B cell (primary cell): ENCODE results near the gene ABTB2. TPM values are rescaled to one million over a fixed set of nuclear protein-coding genes. Genes with fewer than 3 reads are reported as not detected.

Source experiments
- ATAC-seq: fragments of 200-7000 bp; cut with Tn5 transposase; one replicate; pipeline ENCODE4 v1.10.0; 2021; ENCODE audit warnings: low read depth, mild to moderate bottlenecking, moderate number of reproducible peaks, moderate library complexity
- CTCF ChIA-PET: fragments of 350-600 bp; sonication (Branson Sonifier 250); formaldehyde crosslinking; loops from one replicate; lab custom pipeline; 2021; ENCODE audit warnings: antibody characterized with exemption, inconsistent platforms; lab: Charles Lee
- POLR2A ChIA-PET: fragments of 350-600 bp; sonication (Branson Sonifier 250); formaldehyde crosslinking; loops from one replicate; lab custom pipeline; 2021; ENCODE audit warnings: antibody characterized with exemption; lab: Charles Lee
- DNase-seq: peaks from one replicate; pipeline ENCODE4 v3.0.0; 2013
- H2AFZ ChIP-seq: 2 replicates; pipeline ENCODE4 v1.6.1; 2012; ENCODE audit warnings: mild to moderate bottlenecking, low read depth, low read length; ENCODE audit not compliant: insufficient read depth, poor library complexity, severe bottlenecking
- H3K27ac ChIP-seq, 2 donors: 1 replicate in 1 of 2; 2 replicates in 1 of 2; pipeline ENCODE4 v1.5.1; 2012 to 2013; ENCODE audit warnings: low read length in 2 of 2, mild to moderate bottlenecking in 2 of 2, moderate library complexity in 1 of 2
- H3K27me3 ChIP-seq, 4 experiments: fragments of 200-600 bp in 1 of 4; sonication (generic) in 1 of 4; replicated peaks in 1 of 4; 1 replicate in 2 of 4; 2 replicates in 2 of 4; pipeline versions ENCODE4 v1.6.1 to v1.7.0; 2013 to 2016; ENCODE audit warnings: low read length in 3 of 4, mild to moderate bottlenecking in 2 of 4, mixed read lengths in 1 of 4, moderate library complexity in 1 of 4; ENCODE audit not compliant: insufficient read depth in 4 of 4, control insufficient read depth in 3 of 4; ENCODE audit errors: control extremely low read depth in 1 of 4
- H3K36me3 ChIP-seq, 2 experiments: replicated peaks in 1 of 2; 1 replicate in 1 of 2; 2 replicates in 1 of 2; pipeline versions ENCODE4 v1.6.1 to v1.7.1; 2013; ENCODE audit warnings: low read length in 1 of 2; ENCODE audit not compliant: insufficient read depth in 2 of 2, control insufficient read depth in 1 of 2; ENCODE audit errors: control extremely low read depth in 1 of 2, extremely low read depth in 1 of 2
- H3K4me1 ChIP-seq, 2 donors: fragments of 200-600 bp in 1 of 2; sonication (generic) in 1 of 2; 1 replicate in 1 of 2; 2 replicates in 1 of 2; pipeline versions ENCODE4 v1.5.1 to v1.6.1; 2013 to 2017; ENCODE audit warnings: low read length in 2 of 2; ENCODE audit not compliant: control insufficient read depth in 2 of 2, insufficient read depth in 2 of 2
- H3K4me2 ChIP-seq: replicated peaks from 2 replicates; pipeline ENCODE3; 2012; ENCODE audit warnings: mild to moderate bottlenecking, low read depth, low read length; ENCODE audit not compliant: poor library complexity, severe bottlenecking
- H3K4me3 ChIP-seq, 5 experiments: fragments of 200-600 bp in 1 of 5; sonication (generic) in 1 of 5; 1 replicate in 3 of 5; 2 replicates in 2 of 5; pipeline versions ENCODE4 v1.5.1 to v1.7.0; 2011 to 2016; ENCODE audit warnings: low read length in 4 of 5, mild to moderate bottlenecking in 4 of 5, low read depth in 2 of 5, control low read depth in 1 of 5, moderate library complexity in 1 of 5; ENCODE audit not compliant: insufficient read depth in 1 of 5; ENCODE audit errors: control extremely low read depth in 1 of 5, extremely low read depth in 1 of 5
- H3K79me2 ChIP-seq: fragments of 200-600 bp; sonication (generic); one replicate; pipeline ENCODE4 v1.6.0; 2016; ENCODE audit warnings: low read length; ENCODE audit not compliant: control insufficient read depth, insufficient read depth
- H3K9ac ChIP-seq: fragments of 200-600 bp; sonication (generic); 2 replicates; pipeline ENCODE4 v1.6.1; 2017; ENCODE audit warnings: mild to moderate bottlenecking, low read length, moderate library complexity
- H3K9me3 ChIP-seq, 3 donors: one replicate each; pipeline versions ENCODE4 v1.6.1 to v1.7.1; 2013; ENCODE audit warnings: low read length in 2 of 3; ENCODE audit not compliant: control insufficient read depth in 2 of 3, insufficient read depth in 1 of 3; ENCODE audit errors: control extremely low read depth in 1 of 3
- H4K20me1 ChIP-seq: 2 replicates; pipeline ENCODE4 v1.6.0; 2012; ENCODE audit warnings: mild to moderate bottlenecking, low read length; ENCODE audit not compliant: insufficient read depth, control insufficient read depth, poor library complexity, severe bottlenecking
- H3K27ac Mint-ChIP-seq: one replicate; pipeline ENCODE4 v1.8.0; 2021; ENCODE audit warnings: mixed read lengths
- H3K27me3 Mint-ChIP-seq: one replicate; pipeline ENCODE4 v1.8.0; 2021; ENCODE audit warnings: mixed read lengths
- H3K4me1 Mint-ChIP-seq: one replicate; pipeline ENCODE4 v1.8.0; 2021; ENCODE audit warnings: mixed read lengths
- H3K4me3 Mint-ChIP-seq: one replicate; pipeline ENCODE4 v1.8.0; 2021; ENCODE audit warnings: mixed read lengths
- H3K9me3 Mint-ChIP-seq: one replicate; pipeline ENCODE4 v1.8.0; 2022; ENCODE audit warnings: mixed read lengths; ENCODE audit not compliant: insufficient read depth
- EZH2 ChIP-seq: IDR thresholded peaks from 2 replicates; pipeline ENCODE4 v1.6.1; 2012; ENCODE audit warnings: borderline replicate concordance, low read depth, mild to moderate bottlenecking, moderate library complexity, low read length; ENCODE audit not compliant: insufficient read depth, poor library complexity, severe bottlenecking
- WGBS: methylation state at CpG from one replicate; pipeline ENCODE4 v1.1.5; 2013; ENCODE audit warnings: missing lambda C conversion rate; ENCODE audit not compliant: insufficient coverage; 5-methylcytosine and 5-hydroxymethylcytosine counted together
- intact Hi-C: fragments of 100-400 bp; cut with micrococcal nuclease; formaldehyde crosslinking; loops from one replicate; pipeline ENCODE4 v1.10.0; 2022
- polyA plus RNA-seq: library from polyadenylated mRNA; depleted of rRNA; stranded (reverse); fragments of >200 nt; gene quantifications from 2 replicates; pipeline ENCODE4 v1.2.3, GENCODE V29; 2012
- total RNA-seq, 2 donors: library from RNA; stranded (reverse); fragments of 120-200 nt in 1 of 2; gene quantifications; 1 replicate in 1 of 2; 2 replicates in 1 of 2; pipeline versions ENCODE4 v1.2.3 to v1.2.4, GENCODE V29; 2013 to 2022
- TF ChIP-seq, protein P1 (sequence below): fragments of 200-600 bp; IDR thresholded peaks from one replicate; pipeline ENCODE4 v1.8.0; 2022; ENCODE audit warnings: antibody characterized with exemption, mild to moderate bottlenecking

ABTB2 gene
- total and polyA plus RNA-seq, 2 donors (not counting 1 experiment from before 2014, with no cell fraction given): 0.30 to 5.9 TPM

DNA sequence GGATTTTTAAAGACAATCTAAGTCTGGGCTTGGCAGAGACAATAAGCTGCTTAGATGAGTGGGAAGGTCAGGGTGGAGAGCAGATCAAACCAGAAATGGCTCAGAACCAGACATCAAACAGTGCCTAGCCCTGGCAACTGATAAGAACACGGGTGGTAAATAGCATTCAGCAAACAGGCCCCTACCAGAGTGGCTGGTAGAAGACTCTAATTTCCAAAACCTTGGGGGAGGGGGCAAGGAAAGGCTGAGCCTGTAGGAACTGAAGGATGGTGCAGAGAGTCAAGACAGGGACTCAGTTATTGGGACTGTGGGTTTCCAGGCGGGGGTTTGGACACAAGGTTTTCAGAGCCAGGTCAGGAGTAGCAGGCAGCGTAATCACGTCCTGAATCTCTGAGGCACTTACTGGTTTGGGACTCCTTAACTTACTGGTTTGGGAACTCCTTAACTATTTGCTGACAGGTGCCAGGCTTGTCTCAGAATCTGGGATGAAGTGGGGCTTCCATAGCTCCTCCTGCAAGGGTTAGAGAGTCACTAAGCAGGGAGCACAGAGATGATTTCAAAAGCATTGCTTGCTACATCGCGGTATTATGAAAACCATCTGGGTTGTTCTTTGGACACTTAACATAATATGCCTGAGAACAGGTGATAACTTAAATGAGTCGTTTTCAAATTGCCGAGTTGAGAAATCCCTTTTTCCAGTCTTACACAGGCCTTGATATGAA, 5.7 kb upstream of the ABTB2 start:
- intact Hi-C loops: no loop called here
- H3K4me3 Mint-ChIP-seq: no peak overlapping the region

DNA sequence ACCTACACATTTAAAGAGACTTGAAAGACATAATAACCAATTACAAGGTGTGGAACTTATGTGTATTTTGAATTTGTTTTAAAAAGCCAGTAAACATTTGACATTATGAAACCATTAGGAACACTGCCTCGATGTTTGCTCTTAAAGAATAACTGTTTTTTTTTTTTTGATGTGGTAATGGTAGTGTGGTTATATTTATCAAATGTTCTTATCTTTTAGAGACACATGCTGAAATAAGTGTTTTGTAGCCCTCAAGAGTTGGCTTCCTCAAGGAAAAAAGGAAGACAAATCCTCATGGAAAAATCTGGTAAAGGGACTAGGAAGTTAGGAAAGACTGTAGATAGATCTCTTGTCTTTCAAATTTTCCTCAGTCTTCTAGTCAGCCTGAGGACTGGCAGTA, 2.2 kb upstream of the ABTB2 start:
- H3K27me3 Mint-ChIP-seq: peaks cover 52% of the 10 kb centered on the region
- TF ChIP-seq, protein P1, sequence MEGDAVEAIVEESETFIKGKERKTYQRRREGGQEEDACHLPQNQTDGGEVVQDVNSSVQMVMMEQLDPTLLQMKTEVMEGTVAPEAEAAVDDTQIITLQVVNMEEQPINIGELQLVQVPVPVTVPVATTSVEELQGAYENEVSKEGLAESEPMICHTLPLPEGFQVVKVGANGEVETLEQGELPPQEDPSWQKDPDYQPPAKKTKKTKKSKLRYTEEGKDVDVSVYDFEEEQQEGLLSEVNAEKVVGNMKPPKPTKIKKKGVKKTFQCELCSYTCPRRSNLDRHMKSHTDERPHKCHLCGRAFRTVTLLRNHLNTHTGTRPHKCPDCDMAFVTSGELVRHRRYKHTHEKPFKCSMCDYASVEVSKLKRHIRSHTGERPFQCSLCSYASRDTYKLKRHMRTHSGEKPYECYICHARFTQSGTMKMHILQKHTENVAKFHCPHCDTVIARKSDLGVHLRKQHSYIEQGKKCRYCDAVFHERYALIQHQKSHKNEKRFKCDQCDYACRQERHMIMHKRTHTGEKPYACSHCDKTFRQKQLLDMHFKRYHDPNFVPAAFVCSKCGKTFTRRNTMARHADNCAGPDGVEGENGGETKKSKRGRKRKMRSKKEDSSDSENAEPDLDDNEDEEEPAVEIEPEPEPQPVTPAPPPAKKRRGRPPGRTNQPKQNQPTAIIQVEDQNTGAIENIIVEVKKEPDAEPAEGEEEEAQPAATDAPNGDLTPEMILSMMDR: no peak
- no peak for TF ChIP-seq EZH2
- Histone ChIP-seq H3K79me2 (no peaks in the 10 kb centered on the region), H3K9me3 (peaks cover 0 to 8% (median 0%) of the 10 kb centered on the region in 3 donors), H3K4me2 (no peak overlapping the region), H4K20me1 (no peaks in the 10 kb centered on the region), H3K36me3 (no peaks in the 10 kb centered on the region), H3K9ac (no peak overlapping the region), H3K4me1 (peaks cover 18 to 33% of the 10 kb centered on the region in 2 donors), H3K27me3 (peaks cover 0 to 27% (median 26%) of the 10 kb centered on the region in 4 experiments), H3K4me3 (no peak overlapping the region), H2AFZ (no peak overlapping the region), H3K27ac (no peak overlapping the region)
- H3K4me1 Mint-ChIP-seq: peaks cover 24% of the 10 kb centered on the region
- ChIA-PET POLR2A (no interaction called here), CTCF (interaction anchor here (1.6 to 6.5 kb wide), 3 partner anchors 186 to 363 kb away, joined by 7 to 56 read pairs (median 8); no protein-coding TSS in a partner anchor)
- no CpG with 5 or more reads among the region's 1 CpG for WGBS
- DNase-seq (no peak), ATAC-seq (no peak)
- intact Hi-C loops: no loop called here
- H3K4me3 Mint-ChIP-seq: no peak overlapping the region
- no peak overlapping the region for H3K27ac Mint-ChIP-seq
- no peaks in the 10 kb centered on the region for H3K9me3 Mint-ChIP-seq

More for the DNA sequence above, 5.7 kb upstream of the ABTB2 start:
- H3K4me2 ChIP-seq: no peak overlapping the region
- ATAC-seq: no peak
- H3K9ac ChIP-seq: no peak overlapping the region
- Mint-ChIP-seq H3K9me3 (no peaks in the 10 kb centered on the region), H3K4me1 (peaks cover 5% of the 10 kb centered on the region), H3K27me3 (peaks cover 54% of the 10 kb centered on the region), H3K27ac (no peak overlapping the region)
- no peak for DNase-seq
- no peaks in the 10 kb centered on the region for H3K9me3 ChIP-seq
- H3K4me1 ChIP-seq: peaks cover 0 to 9% of the 10 kb centered on the region in 2 donors
- H3K36me3 ChIP-seq: no peaks in the 10 kb centered on the region
- ChIA-PET CTCF (interaction anchor here (0.6 to 6.5 kb wide), 8 partner anchors 111 to 556 kb away, joined by 3 to 56 read pairs (median 3); no protein-coding TSS in a partner anchor), POLR2A (interaction anchor here (0.6 kb wide), 1 partner anchor 262 kb away, joined by 3 read pairs; no protein-coding TSS in a partner anchor)
- no peak overlapping the region for H2AFZ ChIP-seq
- H3K27me3 ChIP-seq: peaks cover 0 to 11% (median 8%) of the 10 kb centered on the region in 4 experiments
- 93% methylated on average over 4 of the region's 8 CpGs for WGBS
- H3K4me3 ChIP-seq: no peak overlapping the region
- no peaks in the 10 kb centered on the region for H3K79me2 ChIP-seq
- no peaks in the 10 kb centered on the region for H4K20me1 ChIP-seq
- no peak for TF ChIP-seq EZH2
- TF ChIP-seq, protein P1: no peak
- no peak overlapping the region for H3K27ac ChIP-seq
